ENCODE data around the gene CACNB4.
"Not testable (repeated sequence)": the region's sequence is repeated elsewhere in the genome, so short reads cannot be mapped to it uniquely, and the experiment has no call there.

CACNB4 gene

DNA sequence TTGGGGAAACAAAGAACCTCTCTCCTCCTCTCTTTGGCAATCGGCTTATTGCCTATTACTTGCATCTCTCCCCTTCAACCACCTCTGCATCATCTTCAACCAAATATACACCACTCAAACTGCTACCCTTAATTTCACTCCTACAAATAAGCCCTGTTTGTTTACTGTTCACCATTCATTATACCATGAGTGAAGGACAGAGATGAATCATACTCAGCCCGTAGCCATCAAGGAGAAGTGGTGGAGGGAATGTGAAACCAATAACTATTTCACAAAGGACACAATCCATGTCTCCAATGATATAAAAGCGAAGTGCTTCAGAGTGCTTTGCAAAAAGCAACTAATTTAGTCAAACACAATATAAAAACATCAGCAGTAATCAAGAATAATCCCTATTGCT is 76.8 kb downstream of the CACNB4 start:
- TF ChIP-seq, protein P1, sequence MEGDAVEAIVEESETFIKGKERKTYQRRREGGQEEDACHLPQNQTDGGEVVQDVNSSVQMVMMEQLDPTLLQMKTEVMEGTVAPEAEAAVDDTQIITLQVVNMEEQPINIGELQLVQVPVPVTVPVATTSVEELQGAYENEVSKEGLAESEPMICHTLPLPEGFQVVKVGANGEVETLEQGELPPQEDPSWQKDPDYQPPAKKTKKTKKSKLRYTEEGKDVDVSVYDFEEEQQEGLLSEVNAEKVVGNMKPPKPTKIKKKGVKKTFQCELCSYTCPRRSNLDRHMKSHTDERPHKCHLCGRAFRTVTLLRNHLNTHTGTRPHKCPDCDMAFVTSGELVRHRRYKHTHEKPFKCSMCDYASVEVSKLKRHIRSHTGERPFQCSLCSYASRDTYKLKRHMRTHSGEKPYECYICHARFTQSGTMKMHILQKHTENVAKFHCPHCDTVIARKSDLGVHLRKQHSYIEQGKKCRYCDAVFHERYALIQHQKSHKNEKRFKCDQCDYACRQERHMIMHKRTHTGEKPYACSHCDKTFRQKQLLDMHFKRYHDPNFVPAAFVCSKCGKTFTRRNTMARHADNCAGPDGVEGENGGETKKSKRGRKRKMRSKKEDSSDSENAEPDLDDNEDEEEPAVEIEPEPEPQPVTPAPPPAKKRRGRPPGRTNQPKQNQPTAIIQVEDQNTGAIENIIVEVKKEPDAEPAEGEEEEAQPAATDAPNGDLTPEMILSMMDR (IDR thresholded peaks at IDR 0.05; ENCODE audit: borderline replicate concordance, insufficient read depth, low read depth, low read length), result no peak
- H3K4me3 ChIP-seq (ENCODE audit: low read depth, low read length), result no peak overlapping the region

DNA sequence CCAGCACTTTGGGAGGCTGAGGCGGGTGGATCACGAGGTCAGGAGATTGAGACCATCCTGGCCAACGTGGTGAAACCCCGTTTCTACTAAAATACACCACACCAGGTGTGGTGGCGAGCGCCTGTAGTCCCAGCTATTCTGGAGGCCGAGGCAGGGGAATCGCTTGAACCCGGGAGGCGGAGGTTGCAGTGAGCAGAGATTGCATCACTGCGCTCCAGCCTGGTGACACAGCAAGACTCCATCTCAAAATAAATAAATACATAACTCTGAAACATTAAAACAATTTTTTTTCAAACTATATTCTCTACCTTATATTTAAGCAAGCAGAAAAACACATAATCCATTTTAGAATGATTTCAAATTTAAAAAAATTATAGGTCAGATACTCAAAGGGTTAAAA is 77.8 kb downstream of the CACNB4 start:
- not testable (repeated sequence) for H3K4me3 ChIP-seq (ENCODE audit: low read depth, low read length)

DNA sequence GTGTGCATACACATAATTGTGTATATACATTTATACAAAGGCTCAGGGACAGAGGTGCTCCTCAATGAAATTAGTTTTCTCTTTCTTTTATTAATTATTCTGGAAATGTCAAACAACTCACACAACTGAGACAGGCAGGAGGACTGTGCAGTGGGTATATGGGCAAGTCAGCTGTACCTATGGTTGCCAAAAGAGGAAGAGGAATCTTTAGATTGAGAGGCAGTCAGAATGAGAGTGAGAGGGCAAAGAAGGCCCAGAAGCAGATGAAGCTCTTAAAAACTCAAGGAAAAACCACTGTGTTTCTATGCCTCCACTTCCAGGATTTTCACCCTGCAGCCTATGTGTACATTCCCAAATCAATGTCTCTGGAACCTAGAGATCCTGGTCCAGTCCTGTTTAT is 79.1 kb downstream of the CACNB4 start:
- no peak overlapping the region for H3K4me3 ChIP-seq (ENCODE audit: low read depth, low read length)
- TF ChIP-seq, protein P1 (IDR thresholded peaks at IDR 0.05; ENCODE audit: borderline replicate concordance, insufficient read depth, low read depth, low read length), result no peak

DNA sequence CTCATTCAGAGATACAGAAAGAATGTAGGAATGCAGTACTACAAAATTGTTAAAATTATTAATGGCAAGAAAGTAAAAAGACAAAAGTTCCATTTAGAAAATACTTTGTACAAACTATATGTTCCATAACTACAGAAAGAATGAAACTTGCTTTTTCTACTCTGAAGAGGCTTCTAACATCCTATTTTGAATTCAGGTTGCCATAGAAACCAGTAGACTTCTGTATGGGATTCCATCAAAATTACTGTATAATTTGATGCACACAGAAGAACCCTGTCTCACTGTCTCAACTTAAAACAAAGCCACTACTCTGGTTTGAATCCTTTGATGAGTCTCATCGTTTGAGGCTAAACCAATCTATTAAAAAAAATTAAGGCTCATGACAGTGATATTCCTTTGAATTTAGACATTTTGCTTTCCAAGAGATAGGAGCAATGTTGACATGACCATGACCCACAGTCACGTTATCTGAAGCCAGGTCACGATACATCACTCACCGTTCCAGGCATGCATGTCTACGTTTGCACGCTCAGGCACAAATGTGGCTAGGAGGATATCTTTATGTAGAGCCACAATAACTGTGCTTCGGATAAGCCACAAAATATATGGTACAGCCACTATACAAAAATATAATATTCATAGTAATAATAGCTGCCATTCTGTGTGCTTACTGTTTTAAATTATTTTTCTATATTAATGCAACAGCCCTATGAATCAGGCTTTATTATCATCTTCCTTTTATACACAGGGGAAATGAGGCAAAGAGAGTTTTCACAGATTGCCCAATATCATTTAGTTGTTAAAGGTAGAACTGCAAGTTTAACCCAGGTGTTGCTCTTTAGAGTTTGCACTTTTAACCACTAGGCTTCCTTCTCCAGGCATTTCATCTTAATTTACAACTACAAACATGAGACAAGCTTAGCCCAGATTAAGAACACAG is 82.4 kb downstream of the CACNB4 start:
- H3K4me3 ChIP-seq (ENCODE audit: low read depth, low read length), result no peak overlapping the region
- TF ChIP-seq, protein P1 (IDR thresholded peaks at IDR 0.05; ENCODE audit: borderline replicate concordance, insufficient read depth, low read depth, low read length), result no peak

DNA sequence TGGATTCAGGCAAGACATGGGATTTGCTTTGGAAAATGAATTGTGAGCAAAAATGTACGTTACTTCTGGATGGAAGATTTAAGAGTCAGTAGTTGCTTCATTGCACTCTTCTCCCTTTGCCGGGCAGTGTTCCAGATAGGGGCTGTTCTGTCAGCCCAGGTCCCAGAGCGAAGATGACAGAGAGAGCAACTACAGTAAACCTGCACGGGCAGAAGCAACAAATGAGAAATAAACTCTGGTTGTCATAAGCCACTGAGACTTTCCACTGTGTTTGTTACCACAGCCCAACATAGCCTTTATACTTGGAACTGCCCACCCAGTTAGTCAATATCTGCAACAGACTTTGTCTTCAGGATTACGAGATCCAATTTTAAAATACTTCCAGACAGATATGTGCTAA is 83.3 kb downstream of the CACNB4 start:
- no peak overlapping the region for H3K4me3 ChIP-seq (ENCODE audit: low read depth, low read length)
- TF ChIP-seq, protein P1 (IDR thresholded peaks at IDR 0.05; ENCODE audit: borderline replicate concordance, insufficient read depth, low read depth, low read length), result no peak

DNA sequence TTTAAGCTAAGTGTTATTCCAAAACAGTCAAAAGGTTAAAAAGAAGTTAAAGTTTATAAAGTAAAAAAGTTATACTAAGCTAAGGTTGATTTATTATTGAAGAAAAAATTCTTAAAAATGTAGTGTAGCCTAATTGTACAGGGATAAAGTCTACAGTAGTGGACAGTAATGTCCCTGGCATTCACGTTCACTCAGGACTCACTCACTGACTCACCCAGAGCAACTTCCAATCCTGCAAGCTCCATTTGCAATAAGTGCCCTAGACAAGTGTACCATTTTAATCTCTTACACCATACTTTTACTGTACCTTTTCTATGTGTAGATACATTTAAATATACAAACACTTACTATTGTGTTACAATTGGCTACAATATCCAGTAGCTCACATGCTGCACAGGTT is 86.1 kb downstream of the CACNB4 start:
- TF ChIP-seq, protein P1 (IDR thresholded peaks at IDR 0.05; ENCODE audit: borderline replicate concordance, insufficient read depth, low read depth, low read length), result no peak

DNA sequence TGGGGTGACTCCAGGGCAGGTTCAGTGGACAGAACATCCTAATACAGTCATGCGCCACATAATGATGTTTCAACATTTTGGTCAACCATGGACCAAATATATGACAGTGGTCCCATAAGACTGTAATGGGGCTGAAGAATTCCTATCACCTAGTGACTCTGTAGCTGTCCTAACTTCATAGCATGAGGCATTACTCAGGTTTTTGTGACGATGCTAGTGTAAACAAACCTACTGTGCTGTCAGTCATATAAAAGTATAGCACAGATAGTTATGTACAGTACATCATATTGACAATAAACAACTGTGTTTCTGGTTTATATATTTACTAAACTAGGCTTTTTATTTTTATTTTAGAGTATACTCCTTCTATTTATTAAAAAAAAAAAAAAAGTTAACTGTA is 87.1 kb downstream of the CACNB4 start:
- no peak overlapping the region for H3K4me3 ChIP-seq (ENCODE audit: low read depth, low read length)
- TF ChIP-seq, protein P1 (IDR thresholded peaks at IDR 0.05; ENCODE audit: borderline replicate concordance, insufficient read depth, low read depth, low read length), result no peak

More for the DNA sequence above, 86.1 kb downstream of the CACNB4 start:
- H3K4me3 ChIP-seq (ENCODE audit: low read depth, low read length), result no peak overlapping the region
